K562 (cell line): Measurements from ENCODE around the gene CRAT. TPM values are rescaled to one million over a fixed set of nuclear protein-coding genes. Genes with fewer than 3 reads are reported as not detected.

Source experiments
- ARHGAP35 ChIP-seq: fragments of 450-650 bp; IDR thresholded peaks from 2 replicates; pipeline ENCODE4 v1.6.1; 2018; ENCODE audit not compliant: partially characterized antibody
- BRCA1 ChIP-seq, 2 experiments: fragments of 450-650 bp in 1 of 2; sonication (generic) in 1 of 2; formaldehyde crosslinking in 1 of 2; IDR thresholded peaks; 2 replicates each; pipeline versions ENCODE4 v1.5.0 to v1.6.1; 2017 to 2020; ENCODE audit warnings: mild to moderate bottlenecking in 1 of 2, missing genetic modification reagents in 1 of 2
- CBFB ChIP-seq: sonication (generic); formaldehyde crosslinking; IDR thresholded peaks from 2 replicates; pipeline ENCODE4 v1.4.0; 2020; ENCODE audit warnings: mild to moderate bottlenecking, missing genetic modification reagents
- CHCHD3 ChIP-seq: fragments of 250-450 bp; sonication (Bioruptor Pico); IDR thresholded peaks from 2 replicates; pipeline ENCODE4 v2.1.2; 2022; ENCODE audit warnings: mild to moderate bottlenecking
- GATAD2A ChIP-seq: fragments of 450-650 bp; IDR thresholded peaks from 2 replicates; pipeline ENCODE4 v1.6.1; 2017
- HDAC6 ChIP-seq: IDR thresholded peaks from 2 replicates; pipeline ENCODE4 v1.6.1; 2012; ENCODE audit warnings: low read depth, mild to moderate bottlenecking, control low read depth, inconsistent platforms, low read length, moderate library complexity
- MCM7 ChIP-seq, 2 experiments: fragments of 450-650 bp; IDR thresholded peaks; 2 replicates each; pipeline ENCODE4 v1.6.1; 2016 to 2018
- NCOR1 ChIP-seq: fragments of 450-650 bp; IDR thresholded peaks from 2 replicates; pipeline ENCODE4 v1.6.1; 2016; ENCODE audit warnings: mild to moderate bottlenecking, moderate library complexity
- NFE2L1 ChIP-seq: fragments of 450-650 bp; IDR thresholded peaks from 2 replicates; pipeline ENCODE4 v1.6.1; 2016; ENCODE audit warnings: missing genetic modification characterization, low read depth, mild to moderate bottlenecking, missing compliant biosample characterization, moderate library complexity, borderline replicate concordance
- PTBP1 ChIP-seq: fragments of 200-400 bp; formaldehyde crosslinking; IDR thresholded peaks from 2 replicates; pipeline ENCODE4 v1.6.1; 2017; ENCODE audit warnings: low read depth, low read length
- RREB1 ChIP-seq: fragments of 250-450 bp; sonication (Bioruptor Pico); IDR thresholded peaks from 2 replicates; pipeline ENCODE4 v1.4.0; 2020
- SNRNP70 ChIP-seq: fragments of 200-400 bp; formaldehyde crosslinking; optimal IDR thresholded peaks from 2 replicates; pipeline ENCODE3; 2017; ENCODE audit warnings: low read depth, low read length
- SPI1 ChIP-seq: IDR thresholded peaks from 2 replicates; pipeline ENCODE4 v1.6.1; 2011; ENCODE audit warnings: low read depth, low read length, control low read depth, borderline replicate concordance
- TAF15 ChIP-seq: fragments of 200-400 bp; formaldehyde crosslinking; IDR thresholded peaks from 2 replicates; pipeline ENCODE4 v1.6.1; 2017; ENCODE audit warnings: mild to moderate bottlenecking, low read depth, low read length, moderate library complexity
- TCF3 ChIP-seq: sonication (generic); formaldehyde crosslinking; IDR thresholded peaks from 2 replicates; pipeline ENCODE4 v1.4.0; 2020; ENCODE audit warnings: mild to moderate bottlenecking, missing genetic modification reagents
- TOE1 ChIP-seq, 2 experiments: fragments of 450-650 bp in 1 of 2; sonication (generic) in 1 of 2; formaldehyde crosslinking in 1 of 2; IDR thresholded peaks; 2 replicates each; pipeline versions ENCODE4 v1.7.1 to v1.8.0; 2016 to 2022; ENCODE audit warnings: borderline replicate concordance in 2 of 2, mild to moderate bottlenecking in 2 of 2, antibody characterized with exemption in 1 of 2, inconsistent platforms in 1 of 2, low read depth in 1 of 2, missing genetic modification reagents in 1 of 2, moderate library complexity in 1 of 2
- XRCC4 ChIP-seq: IDR thresholded peaks from one replicate; pipeline ENCODE4 v1.6.1; 2011; ENCODE audit not compliant: insufficient read depth, insufficient read length; ENCODE audit errors: extremely low read depth
- ZFP91 ChIP-seq: sonication (generic); formaldehyde crosslinking; IDR thresholded peaks from 2 replicates; pipeline ENCODE4 v1.8.0; 2022; ENCODE audit warnings: mild to moderate bottlenecking, missing genetic modification reagents
- polyA plus RNA-seq, 8 experiments: library from polyadenylated mRNA; depleted of rRNA in 4 of 8; stranded (reverse) in 5 of 8; unstranded in 3 of 8; fragments of >200 nt; fragmentation: Nextera tagmentation in 2 of 8; fragmentation: Illumina TruSeq in 1 of 8; extraction: Ambion mirVana in 2 of 8; extraction: Trizol in 1 of 8; gene quantifications; 2 replicates each; pipeline versions ENCODE4 v1.2.1 to v1.2.3, GENCODE V29; 2011 to 2014; ENCODE audit warnings: inconsistent platforms in 1 of 8, missing spikeins in 1 of 8
- total RNA-seq, 7 experiments: library from RNA; depleted of rRNA in 6 of 7; stranded (reverse); fragments of >200 nt in 6 of 7; fragmentation: Illumina TruSeq in 2 of 7; extraction: Trizol in 2 of 7; gene quantifications; 2 replicates each; pipeline versions ENCODE4 v1.2.1 to v1.2.3, GENCODE V29; 2011 to 2021; ENCODE audit warnings: low replicate concordance in 1 of 7

CRAT gene
- total and polyA plus RNA-seq, 9 of the 15 experiments (the other 6 are each of a cell fraction or from before 2014, with no cell fraction given): 0.20 to 13.8 (median 5.4) TPM

- TF ChIP-seq TAF15: no peak
- TF ChIP-seq NCOR1: no peak
- no peak for TF ChIP-seq TCF3
- no peak for TF ChIP-seq GATAD2A
- no peak for TF ChIP-seq SPI1
- TF ChIP-seq TOE1 (IDR thresholded peaks at IDR 0.05; ENCODE audit: borderline replicate concordance): no peak
- no peak for TF ChIP-seq TOE1 (CRISPR knock-in tag; IDR thresholded peaks at IDR 0.05; ENCODE audit: borderline replicate concordance, low read depth)
- TF ChIP-seq BRCA1 (IDR thresholded peaks at IDR 0.05): no peak
- TF ChIP-seq BRCA1 (CRISPR knock-in tag; IDR thresholded peaks at IDR 0.05): no peak
- TF ChIP-seq ZFP91 (CRISPR knock-in tag): no peak
- no peak for TF ChIP-seq CHCHD3 (CRISPR knock-in tag)
- TF ChIP-seq ARHGAP35: no peak
- no peak for TF ChIP-seq XRCC4
- TF ChIP-seq MCM7 (IDR thresholded peaks at IDR 0.05): no peak
- TF ChIP-seq PTBP1: no peak
- no peak for TF ChIP-seq SNRNP70
- no peak for TF ChIP-seq NFE2L1 (tag)
- TF ChIP-seq RREB1 (CRISPR knock-in tag): no peak
- TF ChIP-seq CBFB (CRISPR knock-in tag): peak; percentile 19; the same call in 1 of the 2 replicates
- TF ChIP-seq HDAC6: no peak
Measured at GRCh38 chr9:129080601-129081387, 29.8 kb downstream of the CRAT start, which contains the start of gene DOLPP1 (continued).
